ENCODE measurements around the gene HPSE2.
"Not testable (repeated sequence)": the region's sequence is repeated elsewhere in the genome, so short reads cannot be mapped to it uniquely, and the experiment has no call there.

The HPSE2 gene

DNA sequence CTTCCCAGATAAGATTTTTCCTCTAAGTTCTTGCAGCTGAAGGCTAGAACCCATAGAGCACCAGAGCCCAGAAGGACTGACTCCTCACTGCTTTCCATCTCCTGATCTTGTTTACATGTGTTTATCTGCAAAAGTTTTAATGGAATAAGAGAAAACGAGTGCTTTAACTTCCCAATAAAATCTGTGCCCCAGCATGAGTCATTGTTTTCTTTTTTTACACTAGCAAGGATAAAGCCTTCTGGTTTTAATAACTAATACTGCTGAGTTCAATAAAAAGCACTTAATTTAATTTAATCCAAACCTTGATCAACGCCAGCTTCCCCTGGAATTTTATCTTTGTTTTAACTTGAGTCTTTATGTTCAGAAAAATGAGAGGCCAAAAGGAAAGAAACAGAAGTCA is 227.6 kb downstream of the HPSE2 start:
- DNase-seq (ENCODE audit: low spot score), result peak; percentile 9

DNA sequence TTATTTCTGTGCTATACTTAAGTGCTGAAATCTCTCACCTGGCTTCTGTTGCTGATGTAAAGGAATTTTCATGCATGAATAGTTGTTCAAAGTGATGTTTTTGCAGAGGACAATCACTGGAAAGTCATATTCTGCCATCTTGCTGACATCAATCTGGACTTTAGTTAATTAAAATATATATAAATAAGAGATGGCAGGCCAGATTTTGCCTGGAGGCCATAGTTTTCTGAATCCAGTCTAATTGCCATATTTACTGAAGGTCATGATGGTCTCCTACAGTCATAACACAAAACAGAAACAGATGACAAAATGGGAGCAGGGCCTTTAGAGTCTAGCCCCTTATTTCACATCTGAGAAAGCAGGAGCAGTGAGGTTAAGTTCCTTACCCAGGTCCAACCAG is 228.2 kb downstream of the HPSE2 start:
- no peak for DNase-seq (ENCODE audit: low spot score)

DNA sequence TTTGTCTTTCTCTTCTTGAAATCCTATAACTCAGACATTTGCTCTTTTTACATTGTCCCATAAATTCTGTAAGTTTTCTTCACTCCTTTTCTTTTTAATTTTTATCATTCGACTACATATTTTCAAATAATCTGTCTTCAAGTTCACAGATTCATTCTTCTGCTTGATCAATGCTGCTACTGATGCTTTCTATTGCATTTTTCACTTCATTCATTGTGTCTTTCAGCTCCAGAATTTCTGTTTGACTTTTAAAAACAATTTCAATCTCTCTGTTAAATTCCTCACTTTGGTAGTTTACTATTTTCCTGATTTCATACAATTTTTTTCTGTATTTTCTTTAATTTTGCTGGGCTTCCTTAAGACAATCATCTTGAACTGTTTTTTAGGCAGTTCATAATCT is 230.4 kb downstream of the HPSE2 start:
- no peak for DNase-seq (ENCODE audit: low spot score)

DNA sequence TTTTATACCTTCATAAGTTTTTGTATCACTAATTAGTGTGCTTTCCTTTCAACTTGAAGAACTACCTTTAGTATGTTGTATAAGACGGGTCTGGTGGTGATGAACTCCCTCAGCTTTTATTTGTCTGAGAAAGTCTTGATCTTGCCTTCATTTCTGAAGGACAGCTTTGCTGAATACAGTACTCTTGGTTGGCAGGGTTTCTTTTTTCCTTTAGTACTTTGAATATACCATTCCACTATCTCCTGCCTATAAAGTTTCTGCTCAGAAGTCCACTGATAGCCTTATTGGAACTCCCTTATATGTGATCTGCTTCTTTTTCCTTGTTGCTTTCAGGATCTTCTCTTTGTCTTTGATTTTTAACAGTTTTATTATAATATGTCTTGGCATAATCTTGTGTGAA is 230.9 kb downstream of the HPSE2 start:
- DNase-seq (ENCODE audit: low spot score), result no peak

DNA sequence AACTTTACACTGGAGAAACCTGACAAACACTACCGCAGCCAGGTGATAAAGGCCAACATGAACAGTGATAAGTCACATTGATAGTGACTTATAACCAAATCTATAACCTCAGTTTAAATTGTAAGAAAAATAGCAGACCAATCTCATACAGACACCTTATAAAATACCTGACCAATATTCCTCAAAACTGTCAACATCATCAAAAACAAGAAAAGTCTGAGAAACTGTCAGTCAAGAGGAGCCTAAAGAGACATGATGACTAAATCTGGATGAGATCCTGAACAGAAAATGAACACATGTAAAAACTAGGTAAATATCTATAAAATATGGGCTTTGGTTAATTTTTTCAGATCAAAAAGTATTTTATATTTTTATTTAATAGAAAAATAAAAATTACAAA is 233.3 kb downstream of the HPSE2 start:
- DNase-seq (ENCODE audit: low spot score), result no peak

DNA sequence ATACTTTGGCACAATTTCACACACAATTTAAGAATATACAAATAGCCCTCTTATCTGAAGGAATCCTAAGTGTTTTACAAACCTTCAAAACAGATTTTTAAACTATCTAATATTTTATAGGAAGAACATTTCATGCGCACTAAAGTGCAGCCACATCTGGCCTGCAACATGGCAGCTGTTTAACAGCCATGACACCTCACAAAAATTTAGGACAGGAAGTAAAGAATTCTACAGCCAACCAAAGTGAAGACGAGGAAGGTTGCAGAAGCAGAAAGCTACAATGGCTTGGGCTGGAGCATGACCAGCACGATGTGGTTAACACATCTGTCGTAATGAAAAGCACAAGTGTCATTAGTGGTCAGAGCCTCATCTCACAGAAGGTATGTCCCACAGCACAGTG is 238.1 kb downstream of the HPSE2 start:
- DNase-seq (ENCODE audit: low spot score), result no peak

DNA sequence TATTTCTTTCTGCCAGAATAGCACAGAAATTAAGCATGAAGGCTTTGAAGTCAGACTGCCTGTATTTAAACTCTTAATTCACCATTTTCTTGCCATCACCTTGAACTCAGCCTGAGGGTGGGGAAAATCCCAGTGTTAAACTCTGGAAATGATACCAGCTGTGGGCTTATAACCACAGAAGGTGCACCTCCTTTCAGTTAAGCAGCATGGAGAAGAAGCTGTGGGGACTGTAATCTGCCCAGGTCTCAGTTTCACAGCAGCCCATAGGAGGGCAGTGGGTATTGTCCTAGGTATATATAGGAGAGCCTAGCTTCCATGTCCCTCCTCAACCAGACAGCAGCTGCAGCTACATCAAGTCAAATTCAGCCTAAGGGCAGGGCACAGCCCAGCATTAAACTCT is 241.6 kb downstream of the HPSE2 start:
- DNase-seq (ENCODE audit: low spot score), result no peak

DNA sequence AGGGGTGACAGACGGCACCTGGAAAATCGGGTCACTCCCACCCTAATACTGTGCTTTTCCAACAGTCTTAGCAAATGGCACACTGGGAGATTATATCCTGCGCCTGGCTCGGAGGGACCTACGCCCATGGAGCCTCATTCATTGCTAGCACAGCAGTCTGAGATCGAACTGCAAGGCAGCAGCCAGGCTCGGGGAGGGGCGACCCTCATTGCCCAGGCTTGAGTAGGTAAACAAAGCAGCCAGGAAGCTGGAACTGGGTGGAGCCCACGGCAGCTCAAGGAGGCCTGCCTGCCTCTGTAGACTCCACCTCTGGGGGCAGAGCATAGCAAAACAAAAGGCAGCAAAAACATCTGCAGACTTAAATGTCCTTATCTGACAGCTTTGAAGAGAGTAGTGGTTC is 251.9 kb downstream of the HPSE2 start:
- not testable (repeated sequence) for DNase-seq (ENCODE audit: low spot score)

DNA sequence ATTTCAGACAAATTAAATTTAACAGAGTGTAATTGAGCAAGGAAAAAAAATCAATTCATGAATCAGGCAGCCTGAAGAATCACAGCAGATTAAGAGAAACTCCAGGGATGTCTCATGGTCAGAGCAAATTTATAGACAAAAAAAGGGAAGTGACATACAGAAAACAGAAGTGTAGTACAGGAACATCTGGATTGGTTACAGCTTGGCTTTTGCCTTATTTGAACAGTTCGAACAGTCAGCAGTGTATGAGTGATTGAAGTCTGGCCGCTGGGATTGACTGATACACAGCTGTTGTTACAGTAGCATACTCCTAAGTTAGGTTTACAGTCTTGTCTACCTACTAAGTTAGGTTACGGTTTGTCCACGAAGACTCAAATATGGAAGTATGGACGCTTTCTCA is 255.3 kb downstream of the HPSE2 start:
- no peak for DNase-seq (ENCODE audit: low spot score)

DNA sequence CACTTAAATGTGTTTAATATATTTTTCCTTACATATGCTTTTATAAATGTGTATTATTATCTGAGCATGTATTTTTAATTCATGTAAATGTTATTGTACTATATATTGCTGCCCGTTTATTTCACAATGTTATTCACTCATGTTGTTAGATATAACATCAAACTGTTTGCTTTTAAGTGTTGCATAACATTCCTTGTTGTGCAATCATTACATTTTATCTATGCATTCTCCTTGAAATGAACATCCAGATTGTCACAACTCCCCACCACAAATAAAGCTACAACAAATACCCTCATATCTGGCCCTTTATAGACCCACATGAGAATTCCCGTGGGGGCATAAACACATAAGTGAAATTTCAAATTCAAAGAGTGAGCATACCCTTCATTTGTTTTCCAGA is 264.2 kb downstream of the HPSE2 start:
- no peak for DNase-seq (ENCODE audit: low spot score)

DNA sequence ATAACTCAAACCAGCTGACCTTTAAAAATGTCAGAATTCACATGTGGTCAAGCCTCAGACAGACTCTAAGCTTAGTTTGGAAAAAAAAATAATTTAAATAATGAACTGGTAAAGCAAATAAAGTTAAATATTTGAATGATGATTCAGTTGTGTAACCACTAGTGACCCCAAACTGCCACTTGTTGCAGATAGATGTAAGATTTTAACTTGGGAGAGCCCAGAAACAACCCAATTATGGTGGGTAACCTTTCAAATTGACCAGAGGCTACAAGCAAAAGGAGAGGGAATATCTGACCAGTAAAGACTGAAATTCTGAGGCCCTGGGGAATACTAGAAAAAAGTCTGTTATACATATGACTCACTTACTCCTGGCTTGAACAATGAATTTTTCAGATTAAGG is 268.1 kb downstream of the HPSE2 start:
- no peak for DNase-seq (ENCODE audit: low spot score)

DNA sequence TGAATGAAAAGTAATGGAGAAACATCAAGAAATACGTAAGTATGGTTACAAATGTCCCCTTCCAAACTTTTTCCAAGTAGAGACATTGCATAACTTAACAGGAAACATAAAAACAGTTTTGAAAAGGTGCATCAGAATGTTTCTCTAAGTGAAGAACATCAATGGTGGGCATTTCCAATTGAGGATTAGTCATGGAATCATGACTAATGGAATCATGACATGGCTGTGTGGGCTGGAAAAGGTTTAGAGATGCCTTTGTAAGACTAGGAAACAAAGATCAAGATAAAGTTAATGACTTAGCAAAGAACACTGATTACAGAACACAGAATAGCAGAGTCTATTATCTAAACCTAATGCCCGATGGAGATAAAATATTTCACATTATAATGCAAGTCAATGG is 272.0 kb downstream of the HPSE2 start:
- DNase-seq (ENCODE audit: low spot score), result no peak

DNA sequence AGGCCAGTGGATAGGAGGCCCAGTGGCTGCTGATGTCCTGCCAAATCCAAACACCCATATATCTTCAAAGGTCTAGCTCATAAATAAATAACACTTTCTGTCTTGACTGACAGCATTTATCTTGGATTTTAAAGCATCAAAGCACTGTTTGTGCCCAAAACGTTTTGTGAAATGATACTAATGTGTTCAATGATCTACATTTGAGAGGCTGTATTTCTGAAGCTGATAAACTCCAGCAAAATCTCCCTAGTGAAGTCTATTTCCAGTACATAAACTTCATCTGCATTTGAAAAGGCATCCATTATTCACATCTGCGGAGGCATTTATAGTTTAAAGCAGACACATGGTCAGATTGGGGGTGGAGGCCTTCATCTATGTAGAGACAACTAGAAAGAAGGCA is 276.3 kb downstream of the HPSE2 start:
- DNase-seq (ENCODE audit: low spot score), result no peak

DNA sequence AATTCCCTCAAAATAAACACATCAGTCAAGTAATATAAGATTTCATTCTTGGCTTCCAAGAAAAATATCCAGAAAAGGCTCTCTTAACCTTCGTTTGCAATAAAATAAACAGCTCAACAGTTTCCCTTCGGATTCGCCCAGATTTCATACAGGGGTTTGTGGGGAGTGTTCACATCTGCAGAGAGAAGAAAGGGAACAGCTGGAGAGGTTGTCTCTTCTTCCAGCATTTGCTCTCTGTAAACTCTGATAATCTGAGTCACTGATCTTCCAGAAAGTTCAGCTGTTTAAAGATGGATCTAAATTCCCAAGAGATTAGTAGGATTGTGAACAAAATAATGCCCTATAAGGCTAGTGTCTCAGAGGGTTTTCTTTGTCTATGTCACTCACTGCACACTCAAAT is 277.9 kb downstream of the HPSE2 start:
- DNase-seq (ENCODE audit: low spot score), result no peak

DNA sequence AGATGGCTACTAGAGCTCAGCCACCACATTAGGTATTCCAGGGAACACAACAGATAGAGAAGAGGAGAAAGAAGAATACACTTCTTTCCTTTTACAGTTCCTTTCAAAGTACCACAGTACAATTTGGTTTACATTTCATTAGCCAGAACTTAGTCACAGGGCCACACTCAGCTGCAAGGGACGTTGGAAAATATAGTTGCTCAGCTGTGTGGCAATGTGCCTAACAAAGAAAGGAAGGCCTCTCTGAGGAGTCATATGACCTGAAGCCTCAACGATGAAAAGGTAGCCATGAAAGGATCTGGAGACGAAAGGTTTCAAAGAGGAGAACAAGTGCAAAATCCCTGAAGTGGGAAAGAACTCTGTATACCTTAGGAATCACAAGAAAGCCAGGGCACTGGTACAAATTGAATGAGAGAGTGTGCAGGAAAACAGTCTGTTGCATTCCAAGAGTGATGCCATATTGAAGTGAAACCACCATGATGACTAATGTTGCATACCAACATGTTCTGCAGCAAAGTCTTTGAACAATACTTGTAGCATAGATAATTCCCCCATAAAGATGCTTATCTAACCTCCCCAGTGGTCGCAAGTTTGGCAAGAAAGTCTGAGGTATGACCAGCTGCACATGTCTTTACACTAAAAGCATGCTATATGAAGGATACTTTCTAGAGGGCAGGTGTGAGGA is 278.9 kb downstream of the HPSE2 start:
- DNase-seq (ENCODE audit: low spot score), result no peak

DNA sequence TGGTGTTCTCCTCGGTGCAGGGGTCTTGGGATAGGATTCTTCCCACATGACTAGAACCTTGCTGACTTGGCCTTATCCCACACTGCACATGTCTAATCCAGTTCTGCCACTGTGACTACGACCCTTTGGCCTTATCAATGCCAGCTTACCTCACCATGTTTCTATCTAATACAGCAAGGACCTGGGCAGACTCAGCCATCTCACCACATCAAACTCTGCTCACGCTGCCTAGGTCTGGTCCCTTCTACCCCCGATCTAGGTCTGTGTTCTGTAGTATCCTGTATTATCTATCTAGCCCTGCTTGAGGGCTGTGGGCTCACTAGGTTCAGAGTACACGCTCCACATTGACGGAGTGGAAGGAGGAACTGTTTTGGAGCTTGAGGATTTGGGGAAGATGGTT is 282.4 kb downstream of the HPSE2 start:
- DNase-seq (ENCODE audit: low spot score), result no peak

DNA sequence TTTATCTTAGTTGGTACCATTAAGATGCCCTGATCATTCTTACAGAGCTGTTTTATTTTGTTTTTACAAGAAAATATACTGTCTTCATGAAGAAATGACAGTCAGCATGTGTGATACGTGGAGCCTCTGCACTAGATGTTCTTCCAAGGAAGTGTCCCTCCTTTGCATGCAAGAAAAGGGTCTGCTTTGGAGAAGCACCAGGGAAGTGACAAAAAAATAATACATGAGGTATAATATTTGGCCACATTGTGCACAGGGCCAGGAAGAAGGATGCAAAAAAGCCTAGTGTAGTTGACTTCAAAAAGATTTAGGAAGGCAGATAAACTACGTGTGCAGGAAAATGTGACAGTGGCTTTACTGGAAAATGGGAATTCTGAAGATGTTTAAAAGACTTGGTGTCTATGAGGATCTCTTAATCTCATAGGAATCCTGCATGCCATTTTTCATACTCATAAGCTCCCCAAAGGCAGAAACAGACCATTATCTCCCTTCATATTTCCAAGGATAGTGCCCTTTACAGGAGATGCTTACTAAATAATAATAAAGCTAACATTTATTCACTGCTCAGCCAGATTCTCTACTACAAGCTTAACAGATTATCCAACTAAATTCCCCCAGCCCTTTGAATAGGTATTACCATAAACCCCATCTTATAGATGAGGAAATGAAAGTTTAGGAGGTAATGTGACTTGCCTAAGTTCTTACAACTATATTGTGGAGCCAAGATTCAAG is 284.2 kb downstream of the HPSE2 start:
- no peak for DNase-seq (ENCODE audit: low spot score)

DNA sequence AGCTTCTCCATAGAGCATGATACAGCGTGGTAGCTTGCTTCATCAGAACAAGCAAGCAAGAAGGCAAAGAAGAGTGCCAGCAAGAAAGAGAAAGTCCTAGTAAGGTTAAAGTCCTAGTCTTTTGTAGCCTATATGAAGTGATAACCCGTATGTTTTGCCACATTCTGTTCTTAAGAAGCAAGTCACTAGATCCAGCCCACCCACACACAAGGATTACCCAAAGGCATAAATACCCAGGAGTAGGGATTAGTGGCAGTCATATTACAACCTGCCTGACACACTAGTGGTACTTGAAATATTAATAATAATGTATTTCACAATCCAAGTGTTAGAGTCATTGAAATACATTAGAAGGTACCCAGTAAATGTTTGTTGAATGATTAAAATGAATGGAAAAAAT is 285.5 kb downstream of the HPSE2 start:
- no peak for DNase-seq (ENCODE audit: low spot score)

DNA sequence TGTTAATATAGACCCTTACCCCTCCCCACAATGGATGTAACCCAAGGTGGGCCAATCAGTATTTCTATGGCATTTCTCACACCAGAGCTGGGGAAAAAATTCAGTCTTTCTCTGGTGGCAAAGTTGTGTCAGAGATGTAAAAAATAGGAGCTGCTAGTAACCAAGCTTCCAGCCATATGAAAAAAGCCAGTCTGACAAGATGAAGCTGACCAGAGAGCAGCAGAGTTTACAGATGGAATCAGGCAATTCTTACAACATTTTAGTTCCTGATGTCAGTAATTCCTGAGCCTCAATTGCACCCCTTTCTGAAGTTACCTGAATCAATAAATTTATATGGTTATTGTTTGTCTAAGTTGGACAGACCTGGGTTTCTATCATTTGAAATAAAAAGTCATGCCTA is 286.3 kb downstream of the HPSE2 start:
- DNase-seq (ENCODE audit: low spot score), result no peak

DNA sequence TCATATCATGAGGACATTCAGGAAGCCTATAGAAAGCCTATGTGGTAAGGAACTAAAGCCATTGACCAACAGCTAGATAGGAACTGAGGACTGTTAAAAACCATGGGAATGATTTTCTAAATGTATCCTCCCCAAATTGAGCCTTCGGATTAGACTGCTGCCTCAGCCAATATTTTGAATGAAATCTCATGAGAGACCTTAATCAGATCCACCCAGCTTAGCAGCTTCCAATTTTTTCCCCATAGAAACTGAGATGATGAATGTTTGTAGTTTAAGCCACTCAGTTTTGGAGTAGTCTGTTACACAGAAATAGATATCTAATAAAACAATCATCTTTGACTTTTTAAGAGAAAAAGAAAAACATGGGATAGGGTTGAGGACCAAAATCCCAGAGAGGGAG is 292.0 kb downstream of the HPSE2 start:
- no peak for DNase-seq (ENCODE audit: low spot score)

DNA sequence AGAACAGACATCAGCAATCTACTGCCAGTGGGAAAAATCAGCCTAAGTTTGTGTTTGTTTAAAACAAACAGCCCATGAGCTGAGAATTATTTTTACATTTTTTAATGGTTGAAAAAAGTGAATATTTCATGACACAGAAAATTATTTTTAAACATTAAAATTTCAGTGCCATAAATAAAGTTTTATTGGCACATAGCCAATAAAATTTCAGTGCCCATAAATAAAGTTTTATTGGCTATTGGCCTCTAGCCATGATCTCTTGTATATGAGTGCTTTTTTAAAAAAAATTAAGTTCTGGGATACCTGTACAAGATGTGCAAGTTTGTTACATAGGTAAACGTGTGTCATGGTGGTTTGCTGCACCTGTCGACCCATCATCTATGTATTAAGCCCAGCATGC is 305.9 kb downstream of the HPSE2 start:
- DNase-seq (ENCODE audit: low spot score), result no peak

DNA sequence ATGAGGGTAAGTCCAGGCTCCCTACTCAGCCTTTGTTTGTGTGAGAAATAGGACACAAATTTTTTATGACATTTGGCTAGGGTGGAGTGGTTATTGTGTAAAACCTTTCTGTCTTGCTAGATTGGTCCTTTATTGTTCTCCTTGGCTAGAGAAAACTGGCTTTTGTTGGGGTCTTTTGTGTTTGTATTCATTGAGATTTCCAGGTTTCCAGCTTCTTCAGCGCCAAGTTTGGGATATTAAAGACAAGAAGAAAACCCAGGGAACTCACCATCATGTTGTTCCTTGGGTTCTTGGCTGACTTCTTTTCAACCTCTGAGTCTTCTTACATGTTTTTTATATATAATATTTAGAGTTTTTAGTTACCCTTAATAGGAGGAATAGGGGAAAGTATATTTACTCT is 310.0 kb downstream of the HPSE2 start:
- DNase-seq (ENCODE audit: low spot score), result no peak

DNA sequence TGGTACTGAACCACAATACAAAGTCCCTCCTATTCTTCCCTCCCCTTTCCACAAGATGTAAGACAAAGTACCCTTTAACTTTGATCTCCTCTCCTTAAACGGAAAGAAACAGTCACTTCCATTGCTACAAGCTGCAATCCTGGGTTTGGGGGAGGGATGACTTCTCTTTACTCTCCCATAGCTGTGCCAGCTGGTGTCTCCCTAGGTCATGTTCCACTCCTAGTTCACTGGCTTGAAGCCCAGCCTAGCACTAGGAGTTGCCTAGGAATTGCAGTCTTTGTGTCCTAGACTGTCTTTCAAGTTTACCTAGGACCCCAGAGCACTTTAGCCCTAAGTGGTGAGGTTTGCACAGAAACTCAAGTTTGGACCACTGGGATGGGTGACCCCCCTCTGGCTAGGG is 311.1 kb downstream of the HPSE2 start:
- DNase-seq (ENCODE audit: low spot score), result no peak

DNA sequence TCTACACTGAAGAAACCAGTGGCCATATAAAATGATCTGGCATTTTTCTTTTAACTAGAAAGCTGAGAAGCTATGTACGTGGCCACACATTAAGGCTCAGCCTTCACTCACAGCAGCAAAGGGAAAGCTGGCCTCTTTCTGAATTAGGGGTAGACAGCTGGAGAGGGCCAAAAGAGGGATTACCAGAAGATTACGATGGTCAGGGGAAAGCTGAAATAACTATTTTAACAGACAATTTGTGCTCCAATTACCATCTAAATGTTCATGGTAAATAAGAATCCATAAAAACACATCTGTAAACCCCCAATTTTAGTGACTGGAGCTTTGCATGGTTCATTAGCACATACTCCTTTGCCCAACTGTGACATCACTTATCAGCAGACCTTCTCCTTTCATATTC is 314.3 kb downstream of the HPSE2 start:
- no peak for DNase-seq (ENCODE audit: low spot score)
